A549 treated with DMSO at 1 μM for 4 hours (cell line): ENCODE data around the gene FMO5. TPM values are rescaled to one million over a fixed set of nuclear protein-coding genes. Genes with fewer than 3 reads are reported as not detected.

Experiments used
- total RNA-seq: library from RNA; stranded (reverse); fragments of 200-300 nt; extraction: Qiagen RNA extraction; gene quantifications from 5 replicates; pipeline ENCODE4 v1.2.3, GENCODE V29; 2022; ENCODE audit warnings: low read depth

Gene FMO5
- total RNA-seq, result 0.20 to 0.38 TPM (median 0.28 TPM) in 5 replicates

GRCh38 chr1:147225193-147225730, at the start of gene FMO5:
Gene FMO5 (minus strand): TSS chr1:147225339. CDS start chr1:147225029, 310 bp downstream.

GRCh38 chr1:147242449-147243227, 17.5 kb upstream of the FMO5 start, which contains the start of gene CHD1L:
Gene CHD1L (plus strand): TSS chr1:147242684. CDS start chr1:147242704, 20 bp downstream.

GRCh38 chr1:147172168-147173016, 52.7 kb downstream of the FMO5 start, which contains the start of gene PRKAB2:
Gene PRKAB2 (minus strand): TSS chr1:147172470. CDS start chr1:147172144, 326 bp downstream.

Other genes starting within 250 kb of the FMO5 start
- gene PRKAB2, start 52.9 kb downstream of the FMO5 start, total RNA-seq, result 11.7 to 14.9 TPM (median 13.5 TPM) in 5 replicates
- gene CHD1L, start 17.3 kb upstream of the FMO5 start, total RNA-seq, result 33.5 to 35.9 TPM (median 33.9 TPM) in 5 replicates